Dedifferentiated amniotic fluid mesenchymal stem cell (primary cell): ENCODE measurements around the gene SERPINC1.
"Not testable (repeated sequence)": the region's sequence is repeated elsewhere in the genome, so short reads cannot be mapped to it uniquely, and the experiment has no call there.

ENCODE experiments used
- DNase-seq: peaks from one replicate; pipeline ENCODE4 v3.0.0-alpha.2; 2016; ENCODE audit errors: extremely low spot score

SERPINC1 gene

GRCh38 chr1:173863224-173864161 is 53.6 kb downstream of the SERPINC1 start:
- no peak for DNase-seq

DNA sequence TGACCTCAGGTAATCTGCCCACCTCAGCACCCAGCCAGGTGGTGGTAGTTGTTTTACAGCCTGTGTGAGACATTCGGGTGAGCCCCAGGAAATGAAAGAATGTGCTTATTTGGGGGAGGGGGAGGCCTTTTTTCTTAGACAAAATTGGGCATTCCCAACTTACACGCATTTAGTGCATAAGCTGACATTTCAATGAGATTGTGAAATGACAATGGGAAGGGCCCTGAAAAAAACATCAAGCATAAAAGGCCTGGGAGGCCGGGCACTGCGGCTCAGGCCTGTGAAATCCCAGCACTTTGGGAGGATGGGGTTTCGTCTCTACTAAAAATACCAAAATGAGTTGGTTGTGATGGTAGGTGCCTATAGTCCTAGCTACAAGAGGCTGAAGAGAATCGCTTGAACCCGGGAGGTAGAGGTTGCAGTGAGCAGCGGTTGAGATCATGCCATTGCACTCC is 54.3 kb downstream of the SERPINC1 start:
- no peak for DNase-seq

DNA sequence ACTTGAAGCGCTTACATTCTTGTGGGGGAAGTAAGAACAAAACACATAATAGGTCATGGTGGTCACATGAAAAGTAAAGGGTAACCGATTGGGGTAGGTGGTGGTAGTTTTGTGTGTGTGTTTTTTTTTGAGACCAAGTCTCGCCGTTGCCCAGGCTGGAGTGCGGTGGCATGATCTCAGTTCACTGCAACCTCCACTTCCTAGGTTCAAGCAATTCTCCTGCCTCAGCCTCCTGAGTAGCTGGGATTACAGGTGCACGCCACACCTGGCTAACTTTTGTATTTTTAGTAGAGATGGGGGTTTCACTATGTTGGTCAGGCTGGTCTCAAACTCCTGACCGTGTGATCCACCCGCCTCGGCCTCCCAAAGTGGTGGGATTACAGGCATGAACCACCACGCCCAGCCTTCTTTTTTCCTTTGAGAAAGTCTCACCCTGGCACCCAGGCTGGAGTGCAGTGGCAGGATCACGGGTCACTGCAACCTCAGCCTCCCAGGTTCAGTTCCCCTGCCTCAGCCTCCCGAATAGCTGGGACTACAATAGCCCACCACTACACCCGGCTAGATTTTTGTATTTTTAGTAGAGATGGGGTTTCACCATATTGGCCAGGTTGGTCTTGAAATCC is 54.9 kb downstream of the SERPINC1 start:
- not testable (repeated sequence) for DNase-seq

DNA sequence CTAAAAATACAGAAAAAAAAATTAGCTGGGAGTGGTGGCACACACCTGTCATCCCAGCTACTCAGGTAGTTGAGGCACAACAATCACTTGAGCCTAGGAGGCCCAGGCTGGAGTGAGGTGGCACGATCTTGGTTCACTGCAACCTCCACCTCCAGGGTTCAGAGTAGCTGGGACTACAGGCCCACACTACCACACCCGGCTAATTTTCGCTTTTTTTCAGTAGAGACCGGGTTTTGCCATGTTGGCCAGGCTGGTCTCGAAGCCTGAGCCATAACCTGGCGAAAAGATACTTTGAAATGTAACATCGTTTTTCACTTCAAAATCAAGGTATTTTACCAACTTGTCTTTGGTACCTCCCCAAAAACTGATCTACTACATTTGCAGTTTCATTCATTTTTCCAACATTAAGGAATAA is 55.4 kb downstream of the SERPINC1 start:
- DNase-seq, result no peak

- DNase-seq, result no peak
These were observed 57.1 kb downstream of the SERPINC1 start for GRCh38 chr1:173860065-173860464.

GRCh38 chr1:173859547-173859946 is 57.6 kb downstream of the SERPINC1 start:
- not testable (repeated sequence) for DNase-seq

- no peak for DNase-seq
These were observed 59.7 kb downstream of the SERPINC1 start for GRCh38 chr1:173857363-173857917.

GRCh38 chr1:173856903-173857302 is 60.2 kb downstream of the SERPINC1 start:
- no peak for DNase-seq

- no peak for DNase-seq
These were observed 61.1 kb downstream of the SERPINC1 start for GRCh38 chr1:173856014-173856413.
